SK-N-SH (cell line): ENCODE data around the gene VGF. TPM values are rescaled to one million over a fixed set of nuclear protein-coding genes. Genes with fewer than 3 reads are reported as not detected.

Experiments
- CTCF ChIA-PET: fragments of 300-600, 350-600 bp; formaldehyde crosslinking; extraction: SDS; loops from one replicate; lab custom pipeline; 2021; lab: Yijun Ruan, JAX
- POLR2A ChIA-PET: fragments of 350-600 bp; sonication (Branson Sonifier 250); formaldehyde crosslinking; extraction: SDS; loops from one replicate; lab custom pipeline; 2020; ENCODE audit warnings: antibody characterized with exemption, inconsistent platforms; lab: Yijun Ruan, JAX
- DNase-seq: peaks from one replicate; pipeline ENCODE4 v3.0.0; 2012
- H2AFZ ChIP-seq: fragments of 200-600 bp; sonication (generic); 2 replicates; pipeline ENCODE4 v1.8.1; 2016; ENCODE audit warnings: antibody characterized with exemption, mild to moderate bottlenecking, low read depth
- H3F3A ChIP-seq: fragments of 200-600 bp; sonication (generic); replicated peaks from 2 replicates; pipeline ENCODE3; 2016; ENCODE audit warnings: antibody characterized with exemption, mild to moderate bottlenecking; ENCODE audit not compliant: insufficient read depth
- H3K27ac ChIP-seq, 2 experiments: fragments of 200-500 bp in 1 of 2; fragments of 200-600 bp in 1 of 2; sonication (Bioruptor generic) in 1 of 2; sonication (generic), shearing (Covaris generic) in 1 of 2; 2 replicates each; pipeline versions ENCODE4 v1.5.1 to v1.6.1; 2014 to 2016; ENCODE audit warnings: low read depth in 2 of 2, inconsistent platforms in 1 of 2, low read length in 1 of 2, mild to moderate bottlenecking in 1 of 2, mixed read lengths in 1 of 2
- H3K27me3 ChIP-seq: fragments of 200-600 bp; sonication (generic), shearing (Covaris generic); 2 replicates; pipeline ENCODE4 v1.6.1; 2016; ENCODE audit warnings: mixed run types; ENCODE audit not compliant: insufficient read depth
- H3K36me3 ChIP-seq, 2 experiments: fragments of 200-500 bp in 1 of 2; fragments of 200-600 bp in 1 of 2; sonication (Bioruptor generic) in 1 of 2; sonication (generic) in 1 of 2; replicated peaks in 1 of 2; 2 replicates each; pipeline versions ENCODE3 to v1.5.1; 2014 to 2016; ENCODE audit warnings: low read length in 1 of 2, mild to moderate bottlenecking in 1 of 2; ENCODE audit not compliant: insufficient read depth in 2 of 2, control insufficient read depth in 1 of 2
- H3K4me1 ChIP-seq, 2 experiments: fragments of 200-500 bp in 1 of 2; fragments of 200-600 bp in 1 of 2; sonication (Bioruptor generic) in 1 of 2; sonication (generic), shearing (Covaris generic) in 1 of 2; 2 replicates each; pipeline versions ENCODE4 v1.5.1 to v1.6.1; 2014 to 2016; ENCODE audit warnings: low read depth in 1 of 2, low read length in 1 of 2, mixed run types in 1 of 2; ENCODE audit not compliant: insufficient read depth in 2 of 2, control insufficient read depth in 1 of 2
- H3K4me2 ChIP-seq: fragments of 200-600 bp; sonication (generic), shearing (Covaris generic); 2 replicates; pipeline ENCODE4 v1.6.1; 2017; ENCODE audit warnings: mixed run types
- H3K4me3 ChIP-seq, 2 experiments: fragments of 200-500 bp in 1 of 2; fragments of 200-600 bp in 1 of 2; sonication (Bioruptor generic) in 1 of 2; sonication (generic), shearing (Covaris generic) in 1 of 2; 2 replicates each; pipeline versions ENCODE4 v1.5.1 to v1.8.1; 2014 to 2016; ENCODE audit warnings: low read depth in 2 of 2, inconsistent platforms in 1 of 2, low read length in 1 of 2, mild to moderate bottlenecking in 1 of 2, mixed read lengths in 1 of 2, moderate library complexity in 1 of 2
- H3K79me2 ChIP-seq: fragments of 200-600 bp; sonication (generic); 2 replicates; pipeline ENCODE4 v1.8.1; 2017; ENCODE audit warnings: mild to moderate bottlenecking; ENCODE audit not compliant: insufficient read depth
- H3K9ac ChIP-seq: fragments of 200-600 bp; sonication (generic); 2 replicates; pipeline ENCODE4 v1.6.1; 2017; ENCODE audit warnings: mixed run types
- H3K9me2 ChIP-seq: fragments of 200-600 bp; sonication (generic); 2 replicates; pipeline ENCODE4 v1.6.1; 2017; ENCODE audit warnings: mixed run types
- H3K9me3 ChIP-seq: fragments of 200-600 bp; sonication (generic); 2 replicates; pipeline ENCODE4 v1.6.1; 2017; ENCODE audit warnings: mixed run types, mild to moderate bottlenecking, moderate library complexity
- H4K20me1 ChIP-seq: fragments of 200-600 bp; sonication (generic); 2 replicates; pipeline ENCODE4 v1.6.1; 2017; ENCODE audit warnings: mild to moderate bottlenecking, mixed run types; ENCODE audit not compliant: insufficient read depth
- GABPA ChIP-seq: IDR thresholded peaks from 2 replicates; pipeline ENCODE4 v1.4.0; 2012; ENCODE audit warnings: low read depth, mild to moderate bottlenecking
- GATA2 ChIP-seq: sonication (generic); formaldehyde crosslinking; IDR thresholded peaks from 2 replicates; pipeline ENCODE4 v1.5.0; 2020; ENCODE audit warnings: mild to moderate bottlenecking, missing genetic modification reagents
- IRF3 ChIP-seq: fragments of 150-350 bp; IDR thresholded peaks from 2 replicates; pipeline ENCODE4 v1.6.1; 2016; ENCODE audit warnings: mild to moderate bottlenecking, low read depth, low read length
- MXI1 ChIP-seq: IDR thresholded peaks from 2 replicates; pipeline ENCODE4 v1.6.1; 2012; ENCODE audit warnings: mild to moderate bottlenecking, low read depth, low read length, improper control_type of control experiment
- NFIC ChIP-seq: IDR thresholded peaks from 2 replicates; pipeline ENCODE4 v1.4.0; 2012; ENCODE audit warnings: borderline replicate concordance
- NRF1 ChIP-seq: IDR thresholded peaks from 2 replicates; pipeline ENCODE4 v1.6.1; 2012; ENCODE audit warnings: low read depth, mild to moderate bottlenecking, low read length
- PBX3 ChIP-seq: IDR thresholded peaks from 2 replicates; pipeline ENCODE4; 2012
- POLR2AphosphoS5 ChIP-seq: IDR thresholded peaks from 2 replicates; pipeline ENCODE4 v1.6.1; 2012; ENCODE audit warnings: low read depth, low read length
- RAD21 ChIP-seq: IDR thresholded peaks from 2 replicates; pipeline ENCODE4 v1.6.1; 2012; ENCODE audit warnings: mild to moderate bottlenecking, low read length
- RCOR1 ChIP-seq: fragments of 150-350 bp; IDR thresholded peaks from 2 replicates; pipeline ENCODE4 v1.6.1; 2017; ENCODE audit warnings: antibody characterized with exemption, low read length
- RFX5 ChIP-seq: IDR thresholded peaks from 2 replicates; pipeline ENCODE4 v1.6.1; 2012; ENCODE audit warnings: mild to moderate bottlenecking, improper control_type of control experiment, low read length
- RXRA ChIP-seq: IDR thresholded peaks from 2 replicates; pipeline ENCODE4 v1.4.0; 2012; ENCODE audit warnings: low read depth, mild to moderate bottlenecking, borderline replicate concordance
- SIN3A ChIP-seq: IDR thresholded peaks from 2 replicates; pipeline ENCODE4 v1.6.1; 2012; ENCODE audit warnings: low read depth, mild to moderate bottlenecking, low read length, moderate library complexity, borderline replicate concordance
- SMC3 ChIP-seq: IDR thresholded peaks from 2 replicates; pipeline ENCODE4 v1.6.1; 2012; ENCODE audit warnings: low read depth, low read length, improper control_type of control experiment
- USF1 ChIP-seq: IDR thresholded peaks from 2 replicates; pipeline ENCODE4 v1.4.0; 2012; ENCODE audit warnings: low read depth, borderline replicate concordance
- USF2 ChIP-seq: fragments of 150-350 bp; IDR thresholded peaks from 2 replicates; pipeline ENCODE4 v1.6.1; 2017; ENCODE audit warnings: antibody characterized with exemption, low read length, low read depth, borderline replicate concordance
- YY1 ChIP-seq: IDR thresholded peaks from 2 replicates; pipeline ENCODE4 v1.4.0; 2012; ENCODE audit warnings: low read depth, mild to moderate bottlenecking
- WGBS: methylation state at CpG from one replicate; pipeline ENCODE4 v1.1.6; 2017; ENCODE audit warnings: low lambda C conversion rate; 5-methylcytosine and 5-hydroxymethylcytosine counted together
- polyA plus RNA-seq, 3 experiments: library from polyadenylated mRNA; depleted of rRNA; stranded (reverse); fragments of >200 nt; gene quantifications; 2 replicates each; pipeline ENCODE4 v1.2.3, GENCODE V29; 2012
- TF ChIP-seq, protein P1 (sequence below): IDR thresholded peaks from 2 replicates; pipeline ENCODE4 v1.4.0; 2012; ENCODE audit warnings: low read depth, borderline replicate concordance

Gene VGF
- polyA plus RNA-seq, 1 of the 3 experiments (the other 2 are of a cell fraction), result 54.3 TPM

DNA sequence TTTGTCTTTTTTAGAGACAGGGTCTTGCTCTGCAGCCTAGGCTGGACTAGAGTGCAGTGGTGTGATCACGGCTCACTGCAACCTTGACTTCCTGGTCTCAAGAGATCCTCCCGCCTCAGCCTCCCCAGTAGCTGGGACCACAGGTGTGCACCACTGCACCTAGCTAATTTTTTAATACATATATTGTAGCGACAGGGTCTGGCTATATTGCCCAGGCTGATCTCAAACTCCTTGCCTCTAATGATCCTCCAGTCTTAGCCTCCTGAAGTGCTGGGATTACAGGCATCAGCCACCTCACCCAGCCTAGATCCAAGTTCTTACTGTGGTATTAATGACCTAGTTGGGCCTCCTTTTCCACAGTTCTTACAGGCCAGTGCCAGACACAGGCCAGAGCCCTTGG, 50.2 kb downstream of the VGF start:
- H4K20me1 ChIP-seq, result no peaks in the 10 kb centered on the region
- H3F3A ChIP-seq, result peaks cover 52% of the 10 kb centered on the region
- H3K27ac ChIP-seq, result peak overlapping the region in 1 of 2 experiments; percentile 98; a peak in 2 of 4 replicates
- H3K36me3 ChIP-seq, result no peaks in the 10 kb centered on the region
- no peak overlapping the region for H3K4me3 ChIP-seq
- H3K4me1 ChIP-seq, result peaks cover 7 to 43% of the 10 kb centered on the region in 2 experiments; a peak in 3 of 4 replicates
- H3K9me3 ChIP-seq, result no peaks in the 10 kb centered on the region
- H2AFZ ChIP-seq, result no peak overlapping the region
- no peak for DNase-seq
- ChIA-PET POLR2A (no interaction called here), CTCF (interaction anchor here (0.8 to 2.4 kb wide), 2 partner anchors 20 to 23 kb away, joined by 3 to 11 read pairs; no protein-coding TSS in a partner anchor)
- peaks cover 23% of the 10 kb centered on the region; the same call in 1 of the 2 replicates for H3K79me2 ChIP-seq
- no peaks in the 10 kb centered on the region for H3K27me3 ChIP-seq
- TF ChIP-seq RXRA (no peak), USF1 (no peak), SIN3A (no peak), IRF3 (no peak), YY1 (no peak), NRF1 (no peak), RFX5 (no peak), MXI1 (no peak), POLR2AphosphoS5 (no peak), PBX3 (no peak)
- H3K9ac ChIP-seq, result peak overlapping the region; percentile 8; the same call in 1 of the 2 replicates
- no peaks in the 10 kb centered on the region for H3K9me2 ChIP-seq
- WGBS, result 93% methylated on average over 3 of the region's 3 CpGs
- no peak overlapping the region for H3K4me2 ChIP-seq

DNA sequence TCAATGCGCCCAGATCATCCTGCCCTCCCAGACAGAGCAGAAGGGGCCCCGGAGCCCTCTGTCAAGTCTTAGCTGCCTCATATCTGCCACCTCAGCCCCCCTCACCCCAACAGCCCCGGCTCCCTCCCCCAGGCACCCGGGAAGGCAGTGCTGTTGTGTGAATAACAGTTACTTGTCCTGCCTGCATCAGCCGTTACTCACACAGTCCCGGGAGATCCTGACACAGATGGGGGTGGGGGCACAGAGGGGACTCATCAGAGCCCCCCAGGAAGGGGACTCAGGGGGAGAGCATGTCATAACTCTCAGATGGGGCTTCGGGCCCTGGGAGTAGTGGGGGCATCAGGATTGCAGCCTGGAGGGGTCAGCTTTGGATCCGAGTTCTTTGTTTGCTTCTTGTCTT, 50.9 kb downstream of the VGF start:
- no peaks in the 10 kb centered on the region for H3K27me3 ChIP-seq
- H3K4me1 ChIP-seq, result peaks cover 7 to 38% of the 10 kb centered on the region in 2 experiments; a peak in 3 of 4 replicates
- no peak for DNase-seq
- H3K9ac ChIP-seq, result peak overlapping the region; percentile 36; the same call in 1 of the 2 replicates
- H2AFZ ChIP-seq, result peak overlapping the region; percentile 50
- no peaks in the 10 kb centered on the region for H3K36me3 ChIP-seq
- POLR2A ChIA-PET, result no interaction called here
- H3K4me2 ChIP-seq, result peak overlapping the region; percentile 39; the same call in 1 of the 2 replicates
- 25% methylated on average over 8 of the region's 8 CpGs for WGBS
- H3F3A ChIP-seq, result peaks cover 48% of the 10 kb centered on the region
- H3K4me3 ChIP-seq, result no peak overlapping the region
- H3K27ac ChIP-seq, result peak overlapping the region in 1 of 2 experiments; percentile 98; a peak in 2 of 4 replicates
- no peaks in the 10 kb centered on the region for H3K9me3 ChIP-seq
- peaks cover 23% of the 10 kb centered on the region; the same call in 1 of the 2 replicates for H3K79me2 ChIP-seq
- H3K9me2 ChIP-seq, result no peaks in the 10 kb centered on the region
- H4K20me1 ChIP-seq, result no peaks in the 10 kb centered on the region
- CTCF ChIA-PET, result interaction anchor here (0.7 to 2.4 kb wide), 5 partner anchors 19 to 263 kb away, joined by 3 to 11 read pairs (median 3); no protein-coding TSS in a partner anchor
- TF ChIP-seq RCOR1 (no peak), PBX3 (peak; percentile 40; the same call in 1 of the 2 replicates), NFIC (peak; percentile 49), USF1 (no peak), RAD21 (no peak), RXRA (peak; percentile 30; the same call in 1 of the 2 replicates), GATA2 (no peak), MXI1 (no peak), GABPA (no peak), USF2 (no peak), SMC3 (no peak), POLR2AphosphoS5 (peak; percentile 21; the same call in 1 of the 2 replicates)
- TF ChIP-seq, protein P1, sequence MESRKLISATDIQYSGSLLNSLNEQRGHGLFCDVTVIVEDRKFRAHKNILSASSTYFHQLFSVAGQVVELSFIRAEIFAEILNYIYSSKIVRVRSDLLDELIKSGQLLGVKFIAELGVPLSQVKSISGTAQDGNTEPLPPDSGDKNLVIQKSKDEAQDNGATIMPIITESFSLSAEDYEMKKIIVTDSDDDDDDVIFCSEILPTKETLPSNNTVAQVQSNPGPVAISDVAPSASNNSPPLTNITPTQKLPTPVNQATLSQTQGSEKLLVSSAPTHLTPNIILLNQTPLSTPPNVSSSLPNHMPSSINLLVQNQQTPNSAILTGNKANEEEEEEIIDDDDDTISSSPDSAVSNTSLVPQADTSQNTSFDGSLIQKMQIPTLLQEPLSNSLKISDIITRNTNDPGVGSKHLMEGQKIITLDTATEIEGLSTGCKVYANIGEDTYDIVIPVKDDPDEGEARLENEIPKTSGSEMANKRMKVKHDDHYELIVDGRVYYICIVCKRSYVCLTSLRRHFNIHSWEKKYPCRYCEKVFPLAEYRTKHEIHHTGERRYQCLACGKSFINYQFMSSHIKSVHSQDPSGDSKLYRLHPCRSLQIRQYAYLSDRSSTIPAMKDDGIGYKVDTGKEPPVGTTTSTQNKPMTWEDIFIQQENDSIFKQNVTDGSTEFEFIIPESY, result no peak
